H1 (cell line): Measurements from ENCODE around the gene MPND. TPM values are rescaled to one million over a fixed set of nuclear protein-coding genes. Genes with fewer than 3 reads are reported as not detected.

Source experiments
- CTCF ChIA-PET: fragments of 300-600 bp; sonication (Branson Sonifier 250); formaldehyde crosslinking; loops from one replicate; lab custom pipeline; 2021; ENCODE audit not compliant: partially characterized antibody; lab: Charles Lee
- POLR2A ChIA-PET: fragments of 300-600 bp; sonication (Branson Sonifier 250); formaldehyde crosslinking; loops from one replicate; lab custom pipeline; 2021; ENCODE audit warnings: inconsistent platforms; ENCODE audit not compliant: partially characterized antibody; lab: Charles Lee
- DNase-seq, 2 experiments: peaks; one replicate each; pipeline versions ENCODE4 v3.0.0 to v3.0.0-alpha.2; 2010 to 2022; ENCODE audit warnings: low spot score in 2 of 2, low read depth in 1 of 2, mixed read lengths in 1 of 2
- FAIRE-seq: peaks from 2 replicates; lab custom pipeline; 2011; peaks lifted over from hg19 to GRCh38; lab: Jason Lieb, UNC
- H2AFZ ChIP-seq: 2 replicates; pipeline ENCODE4 v1.8.1; 2012; ENCODE audit warnings: low read length, inconsistent platforms
- H2AK5ac ChIP-seq: 2 replicates; pipeline ENCODE4 v1.6.1; 2013; ENCODE audit warnings: low read depth, low read length
- H2BK120ac ChIP-seq: replicated peaks from 2 replicates; pipeline ENCODE3; 2013; ENCODE audit warnings: low read depth, low read length, inconsistent platforms
- H2BK12ac ChIP-seq: 2 replicates; pipeline ENCODE4 v1.6.1; 2013; ENCODE audit warnings: low read depth, low read length
- H2BK15ac ChIP-seq: 2 replicates; pipeline ENCODE4 v1.6.1; 2013; ENCODE audit warnings: low read length
- H2BK20ac ChIP-seq: 2 replicates; pipeline ENCODE4 v1.6.1; 2013; ENCODE audit warnings: low read length
- H2BK5ac ChIP-seq: 2 replicates; pipeline ENCODE4 v1.6.1; 2013; ENCODE audit warnings: low read depth, low read length
- H3K14ac ChIP-seq: 2 replicates; pipeline ENCODE4 v1.6.1; 2013; ENCODE audit warnings: inconsistent platforms; ENCODE audit not compliant: insufficient read length
- H3K18ac ChIP-seq: 2 replicates; pipeline ENCODE4 v1.6.1; 2013; ENCODE audit warnings: low read length; ENCODE audit errors: extremely low read depth
- H3K23ac ChIP-seq: 2 replicates; pipeline ENCODE4 v1.6.1; 2013; ENCODE audit warnings: inconsistent platforms; ENCODE audit not compliant: insufficient read length
- H3K23me2 ChIP-seq: 2 replicates; pipeline ENCODE4 v1.6.1; 2013; ENCODE audit warnings: low read depth, low read length
- H3K27ac ChIP-seq: 2 replicates; pipeline ENCODE4 v1.6.1; 2011; ENCODE audit warnings: low read depth, low read length, inconsistent platforms
- H3K27me3 ChIP-seq, 4 experiments: replicated peaks in 1 of 4; 1 replicate in 1 of 4; 2 replicates in 3 of 4; pipeline versions ENCODE4 v1.6.1 to v1.8.1; 2011 to 2013; ENCODE audit warnings: low read length in 3 of 4, mild to moderate bottlenecking in 3 of 4, inconsistent platforms in 2 of 4, mixed read lengths in 2 of 4, moderate library complexity in 1 of 4; ENCODE audit not compliant: control insufficient read depth in 3 of 4, insufficient read depth in 3 of 4; ENCODE audit errors: extremely low read depth in 1 of 4
- H3K36me3 ChIP-seq, 4 experiments: 2 replicates each; pipeline versions ENCODE4 v1.6.1 to v1.8.1; 2011 to 2013; ENCODE audit warnings: mild to moderate bottlenecking in 4 of 4, low read length in 3 of 4, moderate library complexity in 2 of 4, control low read depth in 1 of 4, inconsistent platforms in 1 of 4; ENCODE audit not compliant: insufficient read depth in 4 of 4, control insufficient read depth in 2 of 4
- H3K4ac ChIP-seq: replicated peaks from 2 replicates; pipeline ENCODE3; 2013; ENCODE audit warnings: low read length, low read depth, mixed read lengths, inconsistent platforms; ENCODE audit not compliant: insufficient read length
- H3K4me1 ChIP-seq, 4 experiments: replicated peaks in 1 of 4; 1 replicate in 1 of 4; 2 replicates in 3 of 4; pipeline versions ENCODE4 v1.6.1 to v1.8.1; 2011 to 2013; ENCODE audit warnings: low read length in 3 of 4, inconsistent platforms in 2 of 4, mixed read lengths in 1 of 4; ENCODE audit not compliant: insufficient read depth in 4 of 4, control insufficient read depth in 3 of 4
- H3K4me2 ChIP-seq, 2 experiments: 2 replicates each; pipeline versions ENCODE4 v1.6.1 to v1.8.1; 2011 to 2013; ENCODE audit warnings: low read depth in 2 of 2, low read length in 2 of 2, control low read depth in 1 of 2, inconsistent platforms in 1 of 2, mild to moderate bottlenecking in 1 of 2; ENCODE audit not compliant: insufficient read depth in 1 of 2
- H3K4me3 ChIP-seq, 4 experiments: fragments of 200-600, 300-600 bp in 1 of 4; sonication (generic), shearing (Covaris generic), sonication (Bioruptor Twin) in 1 of 4; 2 replicates each; pipeline versions ENCODE4 v1.5.1 to v1.8.1; 2011 to 2016; ENCODE audit warnings: low read length in 4 of 4, low read depth in 3 of 4, control low read depth in 2 of 4, inconsistent platforms in 2 of 4, mild to moderate bottlenecking in 2 of 4, mixed read lengths in 1 of 4, moderate library complexity in 1 of 4; ENCODE audit not compliant: insufficient read depth in 2 of 4; ENCODE audit errors: extremely low read depth in 1 of 4
- H3K56ac ChIP-seq: replicated peaks from 2 replicates; pipeline ENCODE3; 2013; ENCODE audit warnings: low read depth, mild to moderate bottlenecking, mixed read lengths, low read length, inconsistent platforms; ENCODE audit not compliant: insufficient read length
- H3K79me1 ChIP-seq: 2 replicates; pipeline ENCODE4 v1.6.1; 2013; ENCODE audit warnings: low read depth, low read length, control low read depth
- H3K79me2 ChIP-seq, 2 experiments: 2 replicates each; pipeline versions ENCODE4 v1.6.1 to v1.8.1; 2012 to 2013; ENCODE audit warnings: low read length in 2 of 2, mild to moderate bottlenecking in 2 of 2, inconsistent platforms in 1 of 2; ENCODE audit not compliant: insufficient read depth in 2 of 2, control insufficient read depth in 1 of 2
- H3K9ac ChIP-seq, 4 experiments: replicated peaks in 1 of 4; 1 replicate in 1 of 4; 2 replicates in 3 of 4; pipeline versions ENCODE4 v1.6.1 to v1.8.1; 2011 to 2013; ENCODE audit warnings: low read depth in 3 of 4, low read length in 3 of 4, control low read depth in 2 of 4, mild to moderate bottlenecking in 2 of 4, moderate library complexity in 2 of 4, inconsistent platforms in 1 of 4; ENCODE audit errors: extremely low read depth in 1 of 4
- H3K9me3 ChIP-seq, 2 experiments: 2 replicates each; pipeline versions ENCODE4 v1.6.1 to v1.8.1; 2012 to 2013; ENCODE audit warnings: mild to moderate bottlenecking in 2 of 2, moderate library complexity in 2 of 2, control low read depth in 1 of 2, inconsistent platforms in 1 of 2, low read depth in 1 of 2, low read length in 1 of 2, mixed read lengths in 1 of 2; ENCODE audit not compliant: insufficient read depth in 2 of 2
- H4K20me1 ChIP-seq, 2 experiments: replicated peaks in 1 of 2; 2 replicates each; pipeline versions ENCODE3 to v1.8.1; 2011 to 2013; ENCODE audit warnings: inconsistent platforms in 2 of 2, low read length in 2 of 2, mild to moderate bottlenecking in 1 of 2; ENCODE audit not compliant: insufficient read depth in 2 of 2, control insufficient read depth in 1 of 2
- H4K5ac ChIP-seq: 2 replicates; pipeline ENCODE4 v1.6.1; 2013; ENCODE audit warnings: low read length, low read depth, mixed read lengths, inconsistent platforms; ENCODE audit not compliant: insufficient read length
- H4K8ac ChIP-seq: 2 replicates; pipeline ENCODE4 v1.8.0; 2013; ENCODE audit warnings: mild to moderate bottlenecking, moderate library complexity, low read length, inconsistent platforms; ENCODE audit not compliant: insufficient read depth; ENCODE audit errors: extremely low read depth
- H4K91ac ChIP-seq: replicated peaks from 2 replicates; pipeline ENCODE3; 2013; ENCODE audit warnings: low read length, mixed read lengths, inconsistent platforms; ENCODE audit not compliant: insufficient read length
- CBX8 ChIP-seq: fragments of 300-800, 300-1000 bp; sonication (generic); IDR thresholded peaks from 2 replicates; pipeline ENCODE4 v1.7.1; 2016; ENCODE audit warnings: low read depth, low read length, borderline replicate concordance
- CHD1 ChIP-seq: IDR thresholded peaks from 2 replicates; pipeline ENCODE4 v1.6.1; 2012; ENCODE audit warnings: low read depth, low read length, improper control_type of control experiment
- CTBP2 ChIP-seq: IDR thresholded peaks from 2 replicates; pipeline ENCODE4 v1.7.0; 2011; ENCODE audit warnings: borderline replicate concordance, mild to moderate bottlenecking, moderate library complexity, mixed read lengths, low read length; ENCODE audit not compliant: insufficient read depth, insufficient read length
- KDM4A ChIP-seq: IDR thresholded peaks from one replicate; pipeline ENCODE4 v1.7.1; 2012; ENCODE audit warnings: low read depth, mild to moderate bottlenecking, moderate library complexity, low read length, inconsistent platforms; ENCODE audit not compliant: severe bottlenecking
- KDM5A ChIP-seq: fragments of 200-600 bp; IDR thresholded peaks from 2 replicates; pipeline ENCODE4 v1.7.1; 2012; ENCODE audit warnings: mild to moderate bottlenecking, low read length, inconsistent platforms, mixed read lengths
- POLR2A ChIP-seq, 2 experiments: IDR thresholded peaks; 1 replicate in 1 of 2; 2 replicates in 1 of 2; pipeline ENCODE4 v1.6.1; 2011; ENCODE audit warnings: low read depth in 2 of 2, low read length in 2 of 2, mild to moderate bottlenecking in 2 of 2; ENCODE audit errors: control extremely low read depth in 1 of 2
- POLR2AphosphoS5 ChIP-seq: IDR thresholded peaks from 2 replicates; pipeline ENCODE4 v1.6.1; 2011; ENCODE audit warnings: low read depth, low read length
- RXRA ChIP-seq: IDR thresholded peaks from 2 replicates; pipeline ENCODE4 v1.6.1; 2011; ENCODE audit warnings: low read depth, mild to moderate bottlenecking, low read length, moderate library complexity; ENCODE audit not compliant: insufficient read depth
- SAP30 ChIP-seq: fragments of 300-600 bp; sonication (generic); IDR thresholded peaks from 2 replicates; pipeline ENCODE4 v1.7.1; 2012; ENCODE audit warnings: low read length, moderate library complexity, mild to moderate bottlenecking, inconsistent platforms; ENCODE audit not compliant: insufficient read depth, insufficient replicate concordance
- SIX5 ChIP-seq: IDR thresholded peaks from 2 replicates; pipeline ENCODE4 v1.6.1; 2011; ENCODE audit warnings: mild to moderate bottlenecking, low read depth, low read length
- WGBS, 2 experiments: shearing (Covaris generic) in 1 of 2; methylation state at CpG; one replicate each; pipeline versions ENCODE4 v1.1.6 to v1.1.7; 2013 to 2015; ENCODE audit warnings: low lambda C conversion rate in 2 of 2, mixed read lengths in 2 of 2, inconsistent platforms in 1 of 2, low coverage in 1 of 2, missing lambda C conversion rate in 1 of 2; ENCODE audit not compliant: insufficient replicate concordance in 2 of 2, insufficient coverage in 1 of 2, insufficient read length in 1 of 2; ENCODE audit errors: extremely low coverage in 1 of 2, missing lambda C conversion rate in 1 of 2; 5-methylcytosine and 5-hydroxymethylcytosine counted together
- polyA plus RNA-seq, 7 experiments: library from polyadenylated mRNA; depleted of rRNA in 3 of 7; stranded (reverse) in 5 of 7; unstranded in 2 of 7; fragments of >200 nt in 5 of 7; fragments of 200-250 nt in 2 of 7; gene quantifications; 1 replicate in 5 of 7; 2 replicates in 1 of 7; 4 replicates in 1 of 7; pipeline versions ENCODE4 v1.2.1 to v1.2.3, GENCODE V29; 2011 to 2013; ENCODE audit warnings: missing spikeins in 2 of 7, mixed read lengths in 2 of 7
- total RNA-seq: library from RNA; stranded (reverse); fragmentation: NEBNext Ultra II Directional; extraction: Animal tissue kit (Norgen Biotek cat#: 25700); gene quantifications from 2 replicates; pipeline ENCODE4 v1.2.1, GENCODE V29; 2021
- TF ChIP-seq, protein P1 (sequence below): IDR thresholded peaks from 2 replicates; pipeline ENCODE4 v1.6.1; 2011; ENCODE audit warnings: low read length, improper control_type of control experiment

MPND gene
- total and polyA plus RNA-seq, 2 of the 8 experiments (the other 6 are each of a cell fraction or from before 2014, with no cell fraction given), result 22.9 to 27.7 TPM

DNA sequence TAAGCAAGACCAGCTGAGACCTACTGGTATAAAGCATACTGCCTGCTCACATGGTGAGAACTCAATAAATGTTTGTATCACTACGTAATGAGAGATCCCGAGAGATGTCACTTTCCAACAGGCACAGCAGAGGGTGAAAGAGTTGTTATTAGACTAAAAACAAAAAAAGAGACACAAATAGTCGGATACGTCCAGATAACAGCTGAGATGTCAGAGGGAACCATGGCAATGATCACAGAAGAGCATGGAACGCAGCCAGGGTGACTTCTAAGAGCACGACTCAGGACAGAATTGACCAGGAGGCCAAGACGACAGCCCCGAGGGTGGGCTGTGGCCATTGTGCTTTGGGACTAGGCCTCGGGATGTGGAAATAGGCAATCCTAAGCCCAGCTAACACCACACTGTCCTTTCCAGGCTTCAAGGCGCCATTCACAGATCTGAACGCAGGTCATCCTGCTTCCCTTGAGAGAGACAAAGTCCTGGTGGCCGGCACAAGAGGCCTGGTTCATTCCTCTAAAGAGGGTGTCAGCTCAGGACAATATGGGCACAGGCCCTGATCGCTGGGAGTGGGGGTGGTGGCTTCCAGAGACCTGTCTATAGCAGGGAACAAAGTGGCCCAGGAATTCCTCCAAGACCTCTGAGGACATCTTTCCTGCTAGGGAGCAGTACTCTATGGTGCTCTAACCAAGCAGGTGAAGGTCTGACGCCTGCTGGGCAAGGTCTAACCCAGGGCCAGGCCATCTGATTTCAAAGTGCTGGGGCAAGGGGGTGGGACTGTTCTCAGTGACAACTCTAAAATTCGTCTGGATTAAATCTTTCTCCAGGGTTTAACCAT is 53.8 kb downstream of the MPND start:
- no peak for FAIRE-seq
- peaks cover 4 to 73% of the 10 kb centered on the region in 2 experiments; a peak in 3 of 4 replicates for H3K79me2 ChIP-seq
- CTCF ChIA-PET, result interaction anchor here (0.6 to 5.6 kb wide), 5 partner anchors 17 to 37 kb away, joined by 3 to 35 read pairs (median 4); no protein-coding TSS in a partner anchor
- no peak overlapping the region for H3K23ac ChIP-seq
- H4K5ac ChIP-seq, result no peak overlapping the region
- H2BK120ac ChIP-seq, result no peak overlapping the region
- H3K4me1 ChIP-seq, result peaks cover 0 to 13% (median 5%) of the 10 kb centered on the region in 4 experiments; a peak in 4 of 7 replicates
- POLR2A ChIA-PET, result interaction anchor here (1.3 to 1.6 kb wide), 2 partner anchors 8 to 44 kb away, joined by 3 to 4 read pairs; no protein-coding TSS in a partner anchor
- no peak overlapping the region for H3K27ac ChIP-seq
- no peak overlapping the region for H3K4ac ChIP-seq
- H3K36me3 ChIP-seq, result no peaks in the 10 kb centered on the region
- no peak overlapping the region for H3K4me2 ChIP-seq
- H3K79me1 ChIP-seq, result peaks cover 19% of the 10 kb centered on the region
- H4K91ac ChIP-seq, result no peak overlapping the region
- no peak overlapping the region for H2AFZ ChIP-seq
- H3K18ac ChIP-seq, result no peak overlapping the region
- H2BK20ac ChIP-seq, result no peak overlapping the region
- DNase-seq, result no peak
- no peak overlapping the region for H2BK15ac ChIP-seq
- no peak overlapping the region for H3K56ac ChIP-seq
- H2BK12ac ChIP-seq, result no peak overlapping the region
- H3K9me3 ChIP-seq, result no peaks in the 10 kb centered on the region
- peaks cover 7 to 23% of the 10 kb centered on the region in 2 experiments for H4K20me1 ChIP-seq
- 86% methylated on average over 15 of the region's 15 CpGs; no CpG with 5 or more reads in 1 of the 2 experiments for WGBS, 2 experiments
- H3K9ac ChIP-seq, result no peak overlapping the region; a peak in 1 of 7 replicates
- H3K27me3 ChIP-seq, result no peaks in the 10 kb centered on the region
- H3K4me3 ChIP-seq, result no peak overlapping the region
- H4K8ac ChIP-seq, result no peak overlapping the region; the same call in 1 of the 2 replicates
- H3K23me2 ChIP-seq, result peaks cover 5% of the 10 kb centered on the region; the same call in 1 of the 2 replicates
- no peak overlapping the region for H2AK5ac ChIP-seq
- no peak overlapping the region for H3K14ac ChIP-seq
- H2BK5ac ChIP-seq, result no peak overlapping the region
- TF ChIP-seq, protein P1, sequence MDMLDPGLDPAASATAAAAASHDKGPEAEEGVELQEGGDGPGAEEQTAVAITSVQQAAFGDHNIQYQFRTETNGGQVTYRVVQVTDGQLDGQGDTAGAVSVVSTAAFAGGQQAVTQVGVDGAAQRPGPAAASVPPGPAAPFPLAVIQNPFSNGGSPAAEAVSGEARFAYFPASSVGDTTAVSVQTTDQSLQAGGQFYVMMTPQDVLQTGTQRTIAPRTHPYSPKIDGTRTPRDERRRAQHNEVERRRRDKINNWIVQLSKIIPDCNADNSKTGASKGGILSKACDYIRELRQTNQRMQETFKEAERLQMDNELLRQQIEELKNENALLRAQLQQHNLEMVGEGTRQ, result no peak
- TF ChIP-seq SIX5 (no peak), CBX8 (no peak), KDM4A (no peak), POLR2AphosphoS5 (no peak), POLR2A (IDR thresholded peaks at IDR 0.05; ENCODE audit: control extremely low read depth in 1 of 2, low read depth in 2 of 2, low read length in 2 of 2) (no peak), CHD1 (no peak), RXRA (no peak), SAP30 (no peak), KDM5A (no peak), CTBP2 (no peak)
